ENCODE data around the gene FAM210A.

- no peak for TF ChIP-seq CTCF (IDR thresholded peaks at IDR 0.05)
- TF ChIP-seq POLR2AphosphoS5 (IDR thresholded peaks at IDR 0.05; ENCODE audit: low read depth, low read length) = no peak
- TF ChIP-seq SIN3A (IDR thresholded peaks at IDR 0.05; ENCODE audit: borderline replicate concordance, insufficient read depth, low read depth, low read length) = no peak
- no peak for TF ChIP-seq REST (IDR thresholded peaks at IDR 0.05; ENCODE audit: insufficient read depth in 1 of 2, low read depth in 2 of 2, low read length in 1 of 2)
Observed at GRCh38 chr18:13703899-13704298, 22.5 kb downstream of the FAM210A start.
